Liver (tissue), 9 donors: Measurements from ENCODE around the gene PAPSS1. TPM values are rescaled to one million over a fixed set of nuclear protein-coding genes. Genes with fewer than 3 reads are reported as not detected.

Experiments used
- DNase-seq: peaks from one replicate; pipeline ENCODE4 v3.0.0-alpha.2; 2017; ENCODE audit warnings: low spot score
- H3K27ac ChIP-seq, 2 donors: one replicate each; pipeline ENCODE4 v1.7.0; 2013; ENCODE audit warnings: inconsistent platforms in 2 of 2, low read length in 2 of 2, control low read depth in 1 of 2, low read depth in 1 of 2, mild to moderate bottlenecking in 1 of 2
- H3K27me3 ChIP-seq, 4 donors: one replicate each; pipeline versions ENCODE4 v1.6.1 to v1.7.0; 2013; ENCODE audit warnings: low read length in 3 of 4, inconsistent platforms in 1 of 4, mild to moderate bottlenecking in 1 of 4, moderate library complexity in 1 of 4; ENCODE audit not compliant: control insufficient read depth in 4 of 4, insufficient read depth in 4 of 4
- H3K36me3 ChIP-seq, 4 donors: one replicate each; pipeline versions ENCODE4 v1.6.1 to v1.7.0; 2013; ENCODE audit warnings: low read length in 3 of 4, mild to moderate bottlenecking in 3 of 4, low read depth in 1 of 4, moderate library complexity in 1 of 4; ENCODE audit not compliant: control insufficient read depth in 4 of 4, insufficient read depth in 3 of 4
- H3K4me1 ChIP-seq, 4 donors: one replicate each; pipeline versions ENCODE4 v1.6.1 to v1.7.0; 2013; ENCODE audit warnings: low read length in 3 of 4, mild to moderate bottlenecking in 3 of 4, moderate library complexity in 1 of 4; ENCODE audit not compliant: control insufficient read depth in 4 of 4, insufficient read depth in 4 of 4
- H3K4me3 ChIP-seq, 3 donors: one replicate each; pipeline versions ENCODE4 v1.6.1 to v1.7.0; 2013; ENCODE audit warnings: low read length in 3 of 3, control low read depth in 1 of 3, low read depth in 1 of 3, mild to moderate bottlenecking in 1 of 3
- H3K9ac ChIP-seq, 2 donors: one replicate each; pipeline ENCODE4 v1.7.0; 2013; ENCODE audit warnings: low read length in 2 of 2, mild to moderate bottlenecking in 2 of 2, moderate library complexity in 2 of 2, control low read depth in 1 of 2, low read depth in 1 of 2
- H3K9me3 ChIP-seq, 4 donors: one replicate each; pipeline versions ENCODE4 v1.6.1 to v1.7.0; 2013; ENCODE audit warnings: low read length in 3 of 4; ENCODE audit not compliant: control insufficient read depth in 4 of 4
- EGR1 ChIP-seq, 2 donors: IDR thresholded peaks; 2 replicates each; pipeline ENCODE4 v1.6.1; 2016 to 2018; ENCODE audit warnings: antibody characterized with exemption in 2 of 2, low read depth in 2 of 2
- FOXA1 ChIP-seq: IDR thresholded peaks from 2 replicates; pipeline ENCODE4 v1.6.1; 2016; ENCODE audit warnings: antibody characterized with exemption
- FOXA2 ChIP-seq: IDR thresholded peaks from 2 replicates; pipeline ENCODE4 v1.6.1; 2016; ENCODE audit warnings: antibody characterized with exemption
- GABPA ChIP-seq, 2 donors: IDR thresholded peaks in 1 of 2; conservative IDR thresholded peaks in 1 of 2; 2 replicates each; pipeline ENCODE4 v1.6.1; 2016; ENCODE audit warnings: antibody characterized with exemption in 2 of 2, mild to moderate bottlenecking in 1 of 2, moderate library complexity in 1 of 2
- HNF4A ChIP-seq, 2 donors: conservative IDR thresholded peaks; 2 replicates each; pipeline ENCODE4 v1.6.1; 2016; ENCODE audit warnings: antibody characterized with exemption in 2 of 2, mild to moderate bottlenecking in 2 of 2
- HNF4G ChIP-seq: IDR thresholded peaks from 2 replicates; pipeline ENCODE4 v1.6.1; 2016; ENCODE audit warnings: antibody characterized with exemption
- JUND ChIP-seq, 2 donors: IDR thresholded peaks; 2 replicates each; pipeline ENCODE4 v1.6.1; 2016; ENCODE audit warnings: antibody characterized with exemption in 2 of 2
- NR2F2 ChIP-seq: IDR thresholded peaks from 2 replicates; pipeline ENCODE4 v1.6.1; 2016; ENCODE audit warnings: antibody characterized with exemption
- RXRA ChIP-seq, 2 donors: IDR thresholded peaks; 2 replicates each; pipeline ENCODE4 v1.6.1; 2017 to 2018; ENCODE audit warnings: antibody characterized with exemption in 2 of 2, mild to moderate bottlenecking in 1 of 2
- SP1 ChIP-seq: IDR thresholded peaks from 2 replicates; pipeline ENCODE4 v1.6.1; 2018; ENCODE audit warnings: antibody characterized with exemption, mild to moderate bottlenecking
- TAF1 ChIP-seq: conservative IDR thresholded peaks from 2 replicates; pipeline ENCODE4 v1.6.1; 2016; ENCODE audit warnings: antibody characterized with exemption, mild to moderate bottlenecking
- YY1 ChIP-seq: IDR thresholded peaks from 2 replicates; pipeline ENCODE4 v1.6.1; 2016; ENCODE audit warnings: antibody characterized with exemption, mild to moderate bottlenecking
- WGBS: extraction: QIAGEN DNeasy Blood & Tissue Kit; methylation state at CpG from one replicate; pipeline ENCODE4 v1.1.7; 2013; 5-methylcytosine and 5-hydroxymethylcytosine counted together
- polyA plus RNA-seq, 2 donors: library from polyadenylated mRNA; stranded (reverse) in 1 of 2; unstranded in 1 of 2; fragments of 200-250 nt in 1 of 2; fragments of >200 nt in 1 of 2; fragmentation: Nextera tagmentation in 1 of 2; extraction: Ambion mirVana in 1 of 2; gene quantifications; one replicate each; pipeline versions ENCODE4 v1.2.1 to v1.2.3, GENCODE V29; 2013 to 2015
- total RNA-seq, 2 donors: library from RNA; depleted of rRNA; stranded (reverse); fragments of >200 nt; gene quantifications; one replicate each; pipeline ENCODE4 v1.2.3, GENCODE V29; 2014
- TF ChIP-seq, protein P1 (sequence below): IDR thresholded peaks from 2 replicates; pipeline ENCODE4 v1.6.1; 2016; ENCODE audit warnings: antibody characterized with exemption, mild to moderate bottlenecking
- TF ChIP-seq, protein P2 (sequence below): IDR thresholded peaks from 2 replicates; pipeline ENCODE4 v1.6.1; 2016; ENCODE audit warnings: antibody characterized with exemption
- TF ChIP-seq, protein P3 (sequence below): IDR thresholded peaks from 2 replicates; pipeline ENCODE4 v1.6.1; 2016; ENCODE audit warnings: antibody characterized with exemption
- TF ChIP-seq, protein P4 (sequence below): IDR thresholded peaks from 2 replicates; pipeline ENCODE4 v1.6.1; 2016; ENCODE audit warnings: antibody characterized with exemption
- donor health status: healthy.
- donor health status: healthy.
- donor health status: healthy.
- donor health status: healthy.
- donor health status: healthy.

PAPSS1 gene
- total and polyA plus RNA-seq, 4 donors: 5.7 to 17.8 (median 6.0) TPM

DNA sequence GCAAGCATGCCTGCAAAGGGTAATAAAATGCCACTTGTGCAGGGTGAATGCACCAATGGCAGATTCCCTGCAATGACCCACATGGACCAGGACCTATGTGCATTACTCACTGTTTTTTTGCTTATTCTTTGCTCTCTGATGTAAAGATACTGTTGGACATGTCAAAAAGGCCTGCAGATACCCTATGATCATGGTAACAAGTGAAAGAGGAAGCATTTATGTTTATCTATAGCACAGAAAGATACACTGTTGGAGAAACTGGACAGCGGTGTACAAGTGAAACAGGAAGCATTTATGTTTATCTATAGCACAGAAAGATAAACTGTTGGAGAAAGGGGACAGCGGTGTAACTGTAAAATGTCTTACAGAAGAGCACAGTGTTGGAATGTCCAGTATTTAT lies 127.5 kb downstream of the PAPSS1 start:
- no peak overlapping the region for H3K27ac ChIP-seq
- DNase-seq: no peak
- H3K36me3 ChIP-seq: no peaks in the 10 kb centered on the region
- 62% methylated on average over 2 of the region's 2 CpGs for WGBS
- TF ChIP-seq FOXA1 (no peak), HNF4A (conservative IDR thresholded peaks at IDR 0.05) (no peak), RXRA (IDR thresholded peaks at IDR 0.05) (no peak), JUND (IDR thresholded peaks at IDR 0.05) (no peak), YY1 (no peak), EGR1 (IDR thresholded peaks at IDR 0.05; ENCODE audit: low read depth in 2 of 2) (no peak), FOXA2 (no peak), SP1 (no peak), GABPA (IDR thresholded peaks at IDR 0.05 in 1 of 2, conservative IDR thresholded peaks at IDR 0.05 in 1 of 2) (no peak), HNF4G (no peak), TAF1 (no peak)
- TF ChIP-seq, protein P1, sequence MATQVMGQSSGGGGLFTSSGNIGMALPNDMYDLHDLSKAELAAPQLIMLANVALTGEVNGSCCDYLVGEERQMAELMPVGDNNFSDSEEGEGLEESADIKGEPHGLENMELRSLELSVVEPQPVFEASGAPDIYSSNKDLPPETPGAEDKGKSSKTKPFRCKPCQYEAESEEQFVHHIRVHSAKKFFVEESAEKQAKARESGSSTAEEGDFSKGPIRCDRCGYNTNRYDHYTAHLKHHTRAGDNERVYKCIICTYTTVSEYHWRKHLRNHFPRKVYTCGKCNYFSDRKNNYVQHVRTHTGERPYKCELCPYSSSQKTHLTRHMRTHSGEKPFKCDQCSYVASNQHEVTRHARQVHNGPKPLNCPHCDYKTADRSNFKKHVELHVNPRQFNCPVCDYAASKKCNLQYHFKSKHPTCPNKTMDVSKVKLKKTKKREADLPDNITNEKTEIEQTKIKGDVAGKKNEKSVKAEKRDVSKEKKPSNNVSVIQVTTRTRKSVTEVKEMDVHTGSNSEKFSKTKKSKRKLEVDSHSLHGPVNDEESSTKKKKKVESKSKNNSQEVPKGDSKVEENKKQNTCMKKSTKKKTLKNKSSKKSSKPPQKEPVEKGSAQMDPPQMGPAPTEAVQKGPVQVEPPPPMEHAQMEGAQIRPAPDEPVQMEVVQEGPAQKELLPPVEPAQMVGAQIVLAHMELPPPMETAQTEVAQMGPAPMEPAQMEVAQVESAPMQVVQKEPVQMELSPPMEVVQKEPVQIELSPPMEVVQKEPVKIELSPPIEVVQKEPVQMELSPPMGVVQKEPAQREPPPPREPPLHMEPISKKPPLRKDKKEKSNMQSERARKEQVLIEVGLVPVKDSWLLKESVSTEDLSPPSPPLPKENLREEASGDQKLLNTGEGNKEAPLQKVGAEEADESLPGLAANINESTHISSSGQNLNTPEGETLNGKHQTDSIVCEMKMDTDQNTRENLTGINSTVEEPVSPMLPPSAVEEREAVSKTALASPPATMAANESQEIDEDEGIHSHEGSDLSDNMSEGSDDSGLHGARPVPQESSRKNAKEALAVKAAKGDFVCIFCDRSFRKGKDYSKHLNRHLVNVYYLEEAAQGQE: no peak
- TF ChIP-seq, protein P2, sequence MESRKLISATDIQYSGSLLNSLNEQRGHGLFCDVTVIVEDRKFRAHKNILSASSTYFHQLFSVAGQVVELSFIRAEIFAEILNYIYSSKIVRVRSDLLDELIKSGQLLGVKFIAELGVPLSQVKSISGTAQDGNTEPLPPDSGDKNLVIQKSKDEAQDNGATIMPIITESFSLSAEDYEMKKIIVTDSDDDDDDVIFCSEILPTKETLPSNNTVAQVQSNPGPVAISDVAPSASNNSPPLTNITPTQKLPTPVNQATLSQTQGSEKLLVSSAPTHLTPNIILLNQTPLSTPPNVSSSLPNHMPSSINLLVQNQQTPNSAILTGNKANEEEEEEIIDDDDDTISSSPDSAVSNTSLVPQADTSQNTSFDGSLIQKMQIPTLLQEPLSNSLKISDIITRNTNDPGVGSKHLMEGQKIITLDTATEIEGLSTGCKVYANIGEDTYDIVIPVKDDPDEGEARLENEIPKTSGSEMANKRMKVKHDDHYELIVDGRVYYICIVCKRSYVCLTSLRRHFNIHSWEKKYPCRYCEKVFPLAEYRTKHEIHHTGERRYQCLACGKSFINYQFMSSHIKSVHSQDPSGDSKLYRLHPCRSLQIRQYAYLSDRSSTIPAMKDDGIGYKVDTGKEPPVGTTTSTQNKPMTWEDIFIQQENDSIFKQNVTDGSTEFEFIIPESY: no peak
- TF ChIP-seq, protein P3, sequence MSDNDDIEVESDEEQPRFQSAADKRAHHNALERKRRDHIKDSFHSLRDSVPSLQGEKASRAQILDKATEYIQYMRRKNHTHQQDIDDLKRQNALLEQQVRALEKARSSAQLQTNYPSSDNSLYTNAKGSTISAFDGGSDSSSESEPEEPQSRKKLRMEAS: no peak
- TF ChIP-seq, protein P4, sequence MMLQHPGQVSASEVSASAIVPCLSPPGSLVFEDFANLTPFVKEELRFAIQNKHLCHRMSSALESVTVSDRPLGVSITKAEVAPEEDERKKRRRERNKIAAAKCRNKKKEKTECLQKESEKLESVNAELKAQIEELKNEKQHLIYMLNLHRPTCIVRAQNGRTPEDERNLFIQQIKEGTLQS: no peak
- H3K27me3 ChIP-seq: no peaks in the 10 kb centered on the region
- no peak overlapping the region for H3K4me3 ChIP-seq
- H3K9me3 ChIP-seq: peaks cover 5 to 16% (median 12%) of the 10 kb centered on the region in 4 donors
- no peak overlapping the region for H3K9ac ChIP-seq
- H3K4me1 ChIP-seq: no peaks in the 10 kb centered on the region

DNA sequence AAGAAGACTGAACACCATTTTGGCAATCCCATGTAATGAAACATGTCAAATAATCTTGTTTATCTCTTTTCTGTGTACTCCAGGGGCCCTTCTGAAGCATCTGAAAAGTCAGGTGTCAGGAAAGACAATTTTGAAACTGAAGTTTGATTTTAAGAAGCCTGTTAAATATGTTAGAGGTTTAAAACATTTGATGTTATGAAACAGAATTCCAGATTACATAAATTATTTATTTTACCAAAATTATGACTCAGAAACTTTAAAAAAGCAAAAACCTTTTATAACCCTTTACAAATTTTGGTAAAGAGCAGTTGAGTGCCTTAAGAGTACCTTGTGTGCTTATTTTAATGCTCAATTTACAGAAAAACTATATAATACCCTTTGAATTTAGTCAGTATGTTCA lies 130.8 kb downstream of the PAPSS1 start:
- H3K36me3 ChIP-seq: no peaks in the 10 kb centered on the region
- H3K9ac ChIP-seq: no peak overlapping the region
- peaks cover 6 to 22% (median 14%) of the 10 kb centered on the region in 4 donors for H3K9me3 ChIP-seq
- no peak overlapping the region for H3K4me3 ChIP-seq
- no peaks in the 10 kb centered on the region for H3K27me3 ChIP-seq
- no peak for DNase-seq
- H3K27ac ChIP-seq: no peak overlapping the region
- no peaks in the 10 kb centered on the region for H3K4me1 ChIP-seq
- TF ChIP-seq YY1 (no peak), NR2F2 (no peak), SP1 (no peak)
- TF ChIP-seq, protein P3: no peak
- TF ChIP-seq, protein P4: no peak
